Thymus (tissue), 11 donors: ENCODE results near the gene ORM2. TPM values are rescaled to one million over a fixed set of nuclear protein-coding genes. Genes with fewer than 3 reads are reported as not detected.

Source experiments
- DNase-seq, 9 donors: peaks; one replicate each; pipeline ENCODE4 v3.0.0-alpha.2; 2013; ENCODE audit warnings: low spot score in 9 of 9, low read depth in 6 of 9, missing footprints in 1 of 9
- H3K27ac ChIP-seq, 2 donors: one replicate each; pipeline ENCODE4 v1.5.1; 2013; ENCODE audit warnings: control low read depth in 1 of 2, low read depth in 1 of 2, low read length in 1 of 2, mild to moderate bottlenecking in 1 of 2, moderate library complexity in 1 of 2
- H3K27me3 ChIP-seq, 2 donors: one replicate each; pipeline ENCODE4 v1.5.1; 2013; ENCODE audit warnings: low read length in 1 of 2; ENCODE audit not compliant: control insufficient read depth in 2 of 2, insufficient read depth in 1 of 2
- H3K36me3 ChIP-seq, 2 donors: one replicate each; pipeline ENCODE4 v1.5.1; 2013; ENCODE audit warnings: low read length in 1 of 2, mild to moderate bottlenecking in 1 of 2, moderate library complexity in 1 of 2; ENCODE audit not compliant: control insufficient read depth in 2 of 2, insufficient read depth in 2 of 2
- H3K4me1 ChIP-seq, 2 donors: one replicate each; pipeline ENCODE4 v1.5.1; 2013; ENCODE audit warnings: low read length in 2 of 2; ENCODE audit not compliant: control insufficient read depth in 2 of 2, insufficient read depth in 2 of 2
- H3K4me3 ChIP-seq, 2 donors: one replicate each; pipeline ENCODE4 v1.5.1; 2013; ENCODE audit warnings: low read length in 2 of 2, control low read depth in 1 of 2, mild to moderate bottlenecking in 1 of 2
- H3K9me3 ChIP-seq, 2 donors: one replicate each; pipeline ENCODE4 v1.5.1; 2013; ENCODE audit warnings: low read length in 1 of 2, mild to moderate bottlenecking in 1 of 2; ENCODE audit not compliant: control insufficient read depth in 2 of 2, insufficient read depth in 1 of 2
- WGBS: extraction: QIAGEN DNeasy Blood & Tissue Kit; methylation state at CpG from one replicate; pipeline ENCODE4 v1.1.7; 2013; 5-methylcytosine and 5-hydroxymethylcytosine counted together
- polyA plus RNA-seq: library from polyadenylated mRNA; stranded (reverse); fragments of 200-250 nt; gene quantifications from one replicate; pipeline ENCODE4 v1.2.3, GENCODE V29; 2013
- total RNA-seq: library from RNA; stranded (reverse); fragments of 120-200 nt; gene quantifications from one replicate; pipeline ENCODE4 v1.2.4, GENCODE V29; 2013
- donor health status: healthy.

The ORM2 gene
- total and polyA plus RNA-seq, 2 donors = 0.38 to 1.1 TPM

DNA sequence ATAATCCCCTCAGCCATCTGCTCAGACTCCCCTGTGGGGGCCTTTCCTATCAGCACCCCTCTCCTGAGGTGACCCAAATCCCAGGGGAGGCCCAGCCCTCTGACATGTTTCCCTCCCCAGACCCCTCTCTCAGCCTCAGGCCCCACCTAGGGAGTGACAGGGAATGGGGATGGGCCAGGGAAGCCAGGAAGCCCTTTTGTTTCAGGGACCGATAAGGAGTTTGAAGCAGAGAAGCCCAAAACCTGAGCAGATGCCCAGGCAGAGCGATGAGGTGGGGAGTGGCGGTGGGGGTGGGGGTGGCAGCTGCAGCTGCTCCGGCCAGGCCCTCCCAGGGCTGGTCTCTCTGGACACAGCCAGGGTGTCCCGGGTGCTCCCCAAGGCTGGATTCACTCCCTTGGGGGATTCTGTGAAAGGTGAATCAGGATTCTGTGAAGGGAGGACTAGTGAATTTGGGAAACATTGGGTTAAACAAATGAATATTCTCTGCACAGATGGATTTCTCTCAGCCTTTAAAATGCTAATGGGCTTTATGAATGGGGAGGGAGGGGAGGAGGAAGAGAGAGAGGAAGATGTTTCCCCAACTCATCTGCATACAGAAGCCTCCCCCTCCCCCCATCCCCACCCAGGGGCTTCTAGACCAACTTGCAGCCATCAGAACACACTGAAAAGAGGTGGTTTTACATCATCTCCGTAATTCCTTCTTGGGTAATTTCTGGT is 40.7 kb downstream of the ORM2 start:
- Histone ChIP-seq H3K4me1 (peaks cover 72 to 86% of the 10 kb centered on the region in 2 donors), H3K27me3 (no peaks in the 10 kb centered on the region), H3K9me3 (no peaks in the 10 kb centered on the region), H3K27ac (peak overlapping the region; percentile 89 to 99), H3K36me3 (peaks cover 52 to 76% of the 10 kb centered on the region in 2 donors), H3K4me3 (no peak overlapping the region)
- 87% methylated on average over 6 of the region's 6 CpGs for WGBS
- peak in 2 of 9 donors; percentile 45 to 67 for DNase-seq

DNA sequence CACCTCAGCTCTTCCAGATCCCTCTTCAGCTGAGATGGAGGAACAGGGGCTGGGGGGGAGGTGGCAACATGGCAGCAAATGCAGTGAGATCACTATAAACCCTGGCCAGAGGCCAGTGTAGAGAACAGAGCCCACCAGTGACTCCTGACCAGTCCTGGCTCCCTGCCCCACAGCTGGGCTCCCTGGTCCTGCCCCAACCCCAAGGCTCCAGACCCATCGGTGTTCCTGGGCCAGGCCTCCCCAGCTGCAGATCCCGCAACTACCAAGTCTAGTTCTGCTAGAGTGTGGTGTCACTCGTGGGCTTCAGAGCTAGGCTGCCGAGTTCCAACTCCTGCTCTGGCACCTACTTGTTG is 41.3 kb downstream of the ORM2 start:
- no peak for DNase-seq
- Histone ChIP-seq H3K27ac (peak overlapping the region; percentile 89 to 99), H3K4me3 (no peak overlapping the region), H3K4me1 (peaks cover 72 to 87% of the 10 kb centered on the region in 2 donors), H3K27me3 (no peaks in the 10 kb centered on the region), H3K36me3 (peaks cover 48 to 75% of the 10 kb centered on the region in 2 donors), H3K9me3 (no peaks in the 10 kb centered on the region)
- WGBS = 69% methylated on average over 4 of the region's 4 CpGs

DNA sequence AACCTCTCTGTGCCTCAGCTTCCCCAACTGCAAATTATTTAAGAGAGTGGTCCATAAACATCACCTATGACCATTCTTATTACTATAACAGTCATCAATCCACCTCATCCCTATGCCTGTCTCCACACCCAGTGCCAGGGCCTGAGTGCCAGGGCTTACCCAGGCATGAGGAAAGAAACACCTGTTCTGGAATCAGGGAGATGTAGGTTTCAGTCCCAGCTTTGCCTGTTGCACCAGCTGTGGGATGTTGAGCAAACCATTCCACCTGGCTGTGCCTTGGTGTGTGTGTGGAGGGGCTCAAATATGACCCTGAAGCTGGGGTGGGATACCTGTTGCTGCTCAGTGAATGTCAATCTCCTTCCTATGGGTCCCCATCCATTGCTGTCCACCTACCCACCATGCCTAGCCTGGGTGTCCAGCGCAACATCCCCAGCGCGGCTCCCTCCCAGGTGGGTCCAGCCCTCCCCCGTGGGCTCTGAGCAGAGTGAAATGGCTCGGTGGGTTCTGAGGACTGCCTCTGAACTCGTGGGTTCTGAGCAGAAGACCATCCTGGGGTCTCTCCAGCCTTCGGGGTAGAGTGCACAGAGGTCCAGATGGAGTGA is 41.8 kb downstream of the ORM2 start:
- Histone ChIP-seq H3K27ac (peak overlapping the region; percentile 89 to 99), H3K4me1 (peaks cover 75 to 90% of the 10 kb centered on the region in 2 donors), H3K4me3 (peak overlapping the region; percentile 29 to 40)

DNA sequence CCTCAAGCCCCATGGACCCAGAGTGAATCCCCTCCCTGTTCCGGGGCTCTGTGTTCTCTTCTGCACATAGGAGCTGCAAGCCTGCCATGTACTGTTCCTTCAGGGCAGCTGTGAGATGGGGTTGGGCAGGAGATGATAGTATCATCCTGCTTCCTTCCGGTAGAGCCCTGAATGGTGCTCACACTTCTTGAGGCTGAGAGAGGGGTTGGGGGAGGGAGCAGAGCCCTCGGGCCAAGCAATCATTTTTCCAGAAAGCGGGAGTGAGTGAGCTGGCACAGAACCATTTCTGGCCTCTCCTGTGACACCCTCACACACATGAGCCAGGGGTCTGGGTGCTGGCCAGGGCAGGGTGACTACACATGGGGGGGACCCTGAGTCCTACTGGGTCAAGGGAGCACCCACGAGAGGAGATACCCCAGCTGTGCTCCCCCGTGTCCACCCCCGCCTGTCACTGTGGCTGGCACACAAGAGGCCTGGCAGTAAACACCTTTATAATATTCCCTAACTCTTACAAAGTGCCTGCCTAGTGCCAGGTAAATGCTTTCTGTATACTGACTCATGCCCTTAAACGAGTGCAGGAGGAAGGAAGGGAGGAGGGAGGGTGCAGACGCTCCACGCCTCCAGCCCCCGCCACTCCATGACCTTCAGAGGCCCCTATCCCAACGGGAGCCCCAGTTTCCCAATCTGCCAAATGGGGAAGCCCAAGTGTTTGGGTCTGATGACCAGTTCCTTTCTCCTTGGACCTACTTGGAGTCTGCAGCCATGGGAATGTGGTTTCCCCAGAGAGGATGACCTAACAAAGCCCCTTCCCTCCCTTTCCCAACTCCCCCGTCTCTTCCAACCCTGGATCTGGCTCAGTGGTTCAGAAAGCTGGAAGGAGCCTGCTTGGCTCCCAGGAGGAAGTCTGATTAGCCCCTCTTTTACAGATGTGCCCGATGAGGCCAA is 42.6 kb downstream of the ORM2 start:
- Histone ChIP-seq H3K9me3 (no peaks in the 10 kb centered on the region), H3K27me3 (no peaks in the 10 kb centered on the region), H3K36me3 (peaks cover 58 to 73% of the 10 kb centered on the region in 2 donors), H3K4me1 (peaks cover 84 to 96% of the 10 kb centered on the region in 2 donors), H3K27ac (peak overlapping the region; percentile 89 to 99), H3K4me3 (peak overlapping the region; percentile 29 to 40)
- peak in 5 of 9 donors; percentile 72 to 90 (median 77) for DNase-seq
- WGBS = 3% methylated on average over 14 of the region's 14 CpGs

More for the DNA sequence above, 41.8 kb downstream of the ORM2 start:
- DNase-seq = no peak
- WGBS = 35% methylated on average over 7 of the region's 7 CpGs
- peaks cover 51 to 73% of the 10 kb centered on the region in 2 donors for H3K36me3 ChIP-seq
- H3K9me3 ChIP-seq = no peaks in the 10 kb centered on the region
- no peaks in the 10 kb centered on the region for H3K27me3 ChIP-seq

DNA sequence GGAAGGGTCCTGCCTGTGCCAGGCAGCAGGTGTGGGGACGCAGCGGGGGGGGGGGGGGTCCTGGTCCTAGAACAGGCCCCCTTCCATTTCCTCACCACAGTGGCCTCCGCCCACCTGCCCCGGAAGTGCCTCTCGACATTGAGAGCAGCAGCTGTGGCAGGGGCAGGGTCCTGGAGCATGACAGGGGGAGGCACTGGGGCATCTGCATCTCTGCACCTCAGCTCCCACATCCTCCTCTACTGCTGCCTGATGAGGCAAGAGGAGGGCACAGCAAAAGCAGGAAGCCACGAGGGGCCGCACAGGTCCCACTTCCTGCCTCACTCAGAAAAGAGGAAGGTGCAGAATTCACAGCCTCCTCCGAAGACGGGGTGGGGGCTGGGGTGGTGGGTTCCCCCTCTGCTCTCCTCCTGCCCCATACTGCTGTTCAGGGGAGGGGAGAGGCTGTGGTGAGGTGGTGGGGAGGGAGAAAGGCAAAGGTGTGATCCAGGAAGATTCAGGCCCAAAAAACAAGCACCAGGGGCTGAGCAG is 43.3 kb downstream of the ORM2 start:
- H3K27ac ChIP-seq = peak overlapping the region; percentile 89 to 99
- H3K9me3 ChIP-seq = no peaks in the 10 kb centered on the region
- 3% methylated on average over 9 of the region's 9 CpGs for WGBS
- H3K27me3 ChIP-seq = no peaks in the 10 kb centered on the region
- peaks cover 79 to 95% of the 10 kb centered on the region in 2 donors for H3K4me1 ChIP-seq
- H3K36me3 ChIP-seq = peaks cover 58 to 73% of the 10 kb centered on the region in 2 donors
- peak overlapping the region; percentile 29 to 40 for H3K4me3 ChIP-seq
- peak; percentile 80 to 98 (median 92) for DNase-seq

DNA sequence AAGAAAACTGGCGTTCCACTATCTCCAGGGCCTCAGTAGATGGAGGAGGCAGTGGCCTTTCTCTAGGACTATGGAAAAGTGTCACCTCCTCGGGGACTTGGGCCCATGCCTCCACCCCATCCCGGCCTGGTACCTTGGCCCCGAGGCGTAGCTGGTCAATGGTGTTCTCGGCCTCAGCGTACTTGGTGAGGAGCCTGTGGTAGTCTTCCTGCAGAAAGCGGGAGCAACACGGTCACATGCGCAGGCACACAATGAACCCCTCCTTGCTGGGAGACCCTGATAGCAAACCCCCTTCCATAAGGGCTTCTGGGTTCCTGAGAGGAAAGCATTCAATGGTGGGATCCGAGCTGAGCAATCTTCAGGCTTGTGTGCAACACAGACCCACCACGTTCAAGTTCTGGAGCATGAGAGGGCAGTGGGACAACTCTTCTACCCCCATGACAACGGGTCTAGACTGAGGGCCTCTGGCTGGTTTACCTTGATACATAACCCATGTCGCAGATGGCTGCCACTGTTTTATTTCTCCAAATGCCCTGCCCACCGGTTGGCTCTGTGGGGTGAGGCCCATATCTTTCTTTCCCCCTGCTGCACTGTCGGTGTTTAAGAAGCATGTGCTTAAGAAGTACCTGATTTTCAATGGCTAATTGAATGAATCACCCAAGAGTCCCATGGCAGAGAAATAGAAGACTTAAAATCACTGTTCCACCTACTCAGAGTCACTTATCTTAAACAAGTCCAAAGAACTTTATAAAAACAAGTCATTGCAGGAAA is 44.5 kb downstream of the ORM2 start:
- 88% methylated on average over 16 of the region's 16 CpGs for WGBS
- Histone ChIP-seq H3K4me1 (peaks cover 80 to 96% of the 10 kb centered on the region in 2 donors), H3K27me3 (no peaks in the 10 kb centered on the region), H3K36me3 (peaks cover 59 to 74% of the 10 kb centered on the region in 2 donors), H3K9me3 (no peaks in the 10 kb centered on the region), H3K27ac (peak overlapping the region; percentile 89 to 99), H3K4me3 (no peak overlapping the region)
- DNase-seq = no peak

DNA sequence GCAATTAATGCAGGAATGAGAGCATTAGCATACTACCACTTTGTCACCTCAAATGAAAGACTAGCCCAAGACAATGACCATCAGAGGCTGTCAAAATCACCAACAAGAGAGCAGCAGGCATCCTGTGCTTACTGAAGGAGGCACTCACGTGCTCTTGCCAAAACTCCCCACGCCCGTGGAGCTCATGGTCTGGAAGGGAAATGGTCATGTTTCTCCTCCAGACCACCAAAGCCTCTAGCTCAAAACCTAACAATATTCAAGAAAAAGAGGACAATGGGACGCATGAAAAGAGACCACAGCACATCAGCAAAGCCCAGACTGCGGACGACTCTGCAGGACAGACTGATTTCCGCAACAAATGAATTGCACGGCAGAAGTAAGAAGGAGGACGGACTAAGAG is 45.3 kb downstream of the ORM2 start:
- H3K36me3 ChIP-seq = peaks cover 57 to 74% of the 10 kb centered on the region in 2 donors
- WGBS = 92% methylated on average over 9 of the region's 9 CpGs
- no peak for DNase-seq

DNA sequence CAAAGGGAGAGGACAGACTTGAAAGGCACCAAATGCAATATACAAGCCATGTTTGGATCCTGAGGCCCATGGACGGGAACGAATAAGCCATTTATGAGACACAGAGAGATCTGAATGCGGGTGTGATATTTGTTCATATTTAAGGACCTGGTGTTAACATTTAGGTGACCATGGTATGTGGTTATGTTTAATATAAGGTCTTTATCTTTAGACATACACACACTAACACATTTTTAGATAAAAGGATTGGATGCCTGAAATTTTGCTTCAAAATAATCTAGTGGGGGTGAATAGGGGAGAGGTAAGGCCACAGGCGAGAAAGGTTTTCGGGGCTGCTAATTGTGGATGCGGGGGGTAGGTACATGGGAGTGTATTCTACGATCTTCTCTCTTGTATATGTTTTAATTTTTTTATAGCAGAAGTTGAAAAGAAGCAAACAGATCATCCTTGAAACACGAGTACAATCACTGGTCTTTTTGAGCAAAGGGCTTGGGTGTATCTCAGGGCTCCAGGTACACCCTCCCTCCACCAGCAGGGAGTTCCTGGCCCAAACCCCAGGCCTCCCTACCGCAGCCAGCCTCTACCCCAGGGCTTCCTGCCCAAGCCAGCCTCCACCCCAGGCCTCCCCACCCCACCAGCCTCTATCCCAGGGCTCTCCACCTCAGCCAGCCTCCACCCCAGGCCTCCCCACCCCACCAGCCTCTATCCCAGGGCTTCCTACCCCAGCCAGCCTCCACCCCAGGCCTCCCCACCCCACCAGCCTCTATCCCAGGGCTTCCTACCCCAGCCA is 45.9 kb downstream of the ORM2 start:
- peaks cover 59 to 74% of the 10 kb centered on the region in 2 donors for H3K36me3 ChIP-seq
- no peaks in the 10 kb centered on the region for H3K27me3 ChIP-seq
- H3K27ac ChIP-seq = peak overlapping the region; percentile 79 to 99
- WGBS = 92% methylated on average over 9 of the region's 9 CpGs
- H3K4me1 ChIP-seq = peaks cover 72 to 91% of the 10 kb centered on the region in 2 donors
- H3K4me3 ChIP-seq = no peak overlapping the region
- no peaks in the 10 kb centered on the region for H3K9me3 ChIP-seq
- no peak for DNase-seq

More for the DNA sequence above, 45.3 kb downstream of the ORM2 start:
- H3K27ac ChIP-seq = peak overlapping the region; percentile 89 to 99
- peaks cover 76 to 96% of the 10 kb centered on the region in 2 donors for H3K4me1 ChIP-seq
- no peak overlapping the region for H3K4me3 ChIP-seq
- H3K9me3 ChIP-seq = no peaks in the 10 kb centered on the region
- H3K27me3 ChIP-seq = no peaks in the 10 kb centered on the region
